GM18868 (cell line): ENCODE results near the gene C1orf87.

ENCODE experiments used
- ATAC-seq: cut with Tn5 transposase; IDR thresholded peaks from one replicate; pipeline ENCODE4 v1.9.1; 2021; ENCODE audit warnings: mild to moderate bottlenecking, moderate library complexity; ENCODE audit not compliant: unreplicated experiment

C1orf87 gene, protein sequence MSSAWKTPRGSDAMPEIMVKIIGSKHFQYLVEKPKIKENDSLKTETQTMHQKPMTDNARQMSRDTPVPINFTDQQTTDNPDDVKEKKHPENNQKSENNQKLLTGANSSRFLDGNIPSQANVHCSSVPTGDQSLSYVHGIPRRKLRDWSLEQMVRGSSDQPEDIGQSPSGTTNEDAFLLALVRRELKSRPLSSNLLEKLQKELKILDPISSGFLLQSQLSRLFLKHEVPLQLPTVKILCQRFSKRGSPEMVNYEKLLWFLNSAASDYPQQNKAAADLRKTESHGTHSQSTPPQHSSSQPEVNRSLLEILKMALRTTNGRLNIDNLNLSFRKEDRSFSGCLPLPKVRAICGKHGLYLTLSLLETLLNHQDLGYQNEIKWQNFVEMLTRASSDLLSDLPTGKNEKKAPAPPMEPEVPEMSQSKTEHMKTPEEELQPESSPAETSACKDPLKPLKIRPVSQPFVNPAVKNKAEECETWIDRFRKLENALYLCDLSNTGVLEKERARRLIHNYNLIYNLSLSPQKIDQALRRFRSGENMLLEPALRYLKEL

DNA sequence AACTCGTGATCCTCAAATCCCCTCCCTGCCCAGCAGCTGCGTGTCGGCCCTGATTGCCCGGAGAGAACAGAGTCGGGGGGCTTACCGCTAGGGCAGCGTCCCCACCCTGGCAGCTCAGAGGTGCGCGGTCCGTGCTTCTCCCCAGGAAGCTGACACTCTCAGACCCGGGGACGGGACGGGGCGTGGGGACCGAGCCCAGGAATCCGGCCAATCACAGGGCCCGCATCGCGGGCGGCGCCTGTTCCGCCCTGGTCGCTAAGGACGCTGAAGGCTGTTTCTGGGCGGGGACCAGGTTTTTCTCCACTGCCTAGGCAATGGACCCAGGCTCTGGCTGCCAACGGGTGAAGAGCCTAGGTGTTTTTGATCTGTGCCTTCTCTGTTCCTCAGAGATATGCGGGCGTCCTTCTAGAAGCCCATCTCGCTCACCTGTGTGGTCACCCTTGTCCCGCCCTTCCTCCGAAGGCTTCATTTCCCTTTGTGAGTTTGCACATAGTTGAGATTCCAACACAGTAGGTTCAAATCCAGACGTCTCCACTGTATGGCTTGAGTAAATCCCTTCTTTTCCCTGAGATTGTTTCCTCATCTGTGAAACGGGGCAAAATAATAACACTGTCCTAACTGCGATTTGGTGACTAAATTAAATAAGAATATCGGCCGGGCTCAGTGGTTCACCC is at the start of gene C1orf87:
TSS of gene C1orf87 (minus strand) at position 166 of the 674 bp plus-strand sequence. CDS start 1,127 bp downstream, outside the sequence.
- no peak for ATAC-seq

DNA sequence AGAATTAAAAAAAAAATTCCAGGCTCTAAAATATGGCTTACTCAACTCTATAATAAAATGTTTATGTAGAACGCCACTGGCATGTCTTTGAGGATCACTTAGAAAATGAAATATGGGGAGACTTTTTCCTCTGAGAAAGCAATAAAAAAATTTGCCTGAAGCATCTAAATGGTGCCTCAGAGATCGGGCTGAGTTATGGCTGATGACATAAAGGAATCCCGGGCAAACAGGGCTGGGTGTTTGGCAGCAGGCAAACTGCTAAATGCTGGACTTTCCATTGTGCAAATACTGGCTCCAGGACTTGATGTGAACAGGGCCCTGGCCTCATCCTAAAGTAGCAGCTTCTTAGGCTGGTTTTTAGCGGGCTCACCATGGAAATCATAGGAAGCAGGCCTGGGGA is 44.5 kb upstream of the C1orf87 start:
- ATAC-seq, result no peak

- no peak for ATAC-seq
These were observed 41.3 kb upstream of the C1orf87 start for GRCh38 chr1:60114745-60115318.

GRCh38 chr1:60113596-60113995 is 40.0 kb upstream of the C1orf87 start:
- no peak for ATAC-seq

- no peak for ATAC-seq
These were observed 39.5 kb upstream of the C1orf87 start for GRCh38 chr1:60113028-60113427.

GRCh38 chr1:60111716-60112115 is 38.1 kb upstream of the C1orf87 start:
- no peak for ATAC-seq

DNA sequence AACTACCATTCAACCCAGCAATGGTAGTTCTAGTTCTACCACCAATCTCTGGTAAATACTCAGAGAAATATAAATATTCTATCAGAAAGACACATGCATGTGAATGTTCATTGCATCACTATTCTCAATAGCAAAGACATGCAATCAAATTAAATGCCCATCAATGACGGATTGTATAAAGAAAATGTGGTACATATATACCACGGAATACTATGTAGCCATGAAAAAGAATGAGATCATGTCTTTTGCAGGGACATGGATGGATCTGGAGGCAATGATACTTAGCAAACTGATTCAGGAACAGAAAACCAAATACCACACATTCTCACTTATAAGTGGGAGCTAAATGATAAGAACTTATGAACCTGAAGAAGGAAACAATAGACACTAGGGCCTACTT is 37.5 kb upstream of the C1orf87 start:
- no peak for ATAC-seq

DNA sequence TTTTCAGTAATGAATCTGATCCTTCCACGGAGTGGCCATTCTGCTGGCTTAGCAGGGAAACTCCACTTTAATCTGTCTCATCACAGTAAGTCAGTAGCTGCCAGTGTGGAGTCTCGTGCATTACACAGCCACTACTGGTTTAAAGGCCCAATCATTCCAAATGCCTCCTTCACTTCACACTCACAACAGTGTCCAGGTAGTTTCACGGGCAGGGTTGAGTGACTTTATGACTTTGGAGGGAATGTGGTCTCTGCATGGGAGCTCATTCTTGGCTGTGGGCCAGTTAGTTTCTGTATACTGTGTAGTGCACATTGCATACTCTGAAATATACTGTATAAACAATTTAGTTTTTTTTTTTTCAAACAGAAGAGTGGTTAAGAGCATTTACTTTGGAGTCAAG is 34.6 kb upstream of the C1orf87 start:
- no peak for ATAC-seq

DNA sequence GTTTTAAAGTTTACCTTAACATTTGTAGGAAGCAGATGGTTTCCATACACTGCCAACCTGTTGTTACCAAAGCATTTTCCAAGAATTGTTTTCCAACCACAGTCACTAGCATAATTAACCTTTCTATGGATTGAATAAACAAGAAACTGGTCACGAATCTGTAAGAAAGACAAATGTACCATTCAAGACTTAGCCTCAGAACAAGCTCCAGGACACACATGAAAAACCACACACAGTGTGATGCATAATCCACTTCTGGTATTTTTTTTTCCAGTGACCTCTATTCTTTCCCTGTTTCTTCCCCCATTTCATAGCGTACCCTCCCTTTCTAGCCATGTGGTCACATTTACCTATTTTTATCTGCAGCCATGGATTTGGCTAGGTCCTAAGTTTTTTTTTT is 29.6 kb upstream of the C1orf87 start:
- no peak for ATAC-seq

DNA sequence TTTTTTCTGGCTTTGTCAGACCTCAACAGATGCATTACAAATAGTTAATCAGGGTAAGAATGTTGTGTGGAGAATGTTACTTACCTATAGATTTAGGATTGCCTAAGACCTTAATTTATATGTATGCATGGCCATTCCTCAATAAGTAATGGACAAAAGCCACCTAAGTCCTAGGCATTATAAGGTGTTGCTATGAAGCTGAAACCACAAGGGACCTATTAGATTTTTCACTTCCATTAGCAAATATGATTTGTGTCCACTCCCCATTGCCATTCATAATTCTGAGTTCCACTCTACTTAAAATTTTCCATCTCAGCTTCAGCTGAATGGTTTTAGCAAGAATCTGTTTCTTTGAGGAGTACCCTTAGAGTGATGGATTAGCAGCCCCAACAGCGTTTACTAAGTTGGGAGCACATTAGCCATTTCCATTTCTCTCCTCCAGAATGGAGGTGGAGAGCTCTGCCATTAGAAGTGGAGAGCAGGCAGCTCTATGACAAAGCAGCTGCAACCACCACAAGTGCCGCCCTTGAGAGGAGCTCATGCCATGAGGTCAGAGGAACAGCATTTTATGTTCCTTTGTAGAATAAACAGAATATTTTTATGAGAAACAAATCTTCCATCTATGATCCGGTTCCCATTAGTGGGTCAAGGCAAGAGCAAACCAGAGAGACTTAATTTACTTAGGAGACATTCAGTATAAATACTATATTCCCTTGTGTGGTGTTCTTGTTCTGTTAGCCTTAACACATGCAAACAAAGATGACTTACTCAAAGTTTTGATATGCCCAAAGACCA is 28.9 kb upstream of the C1orf87 start:
- no peak for ATAC-seq

- no peak for ATAC-seq
These were observed 27.9 kb upstream of the C1orf87 start for GRCh38 chr1:60101516-60101915.

- no peak for ATAC-seq
These were observed 17.7 kb upstream of the C1orf87 start for GRCh38 chr1:60091195-60091715.

- ATAC-seq, result no peak
These were observed 17.1 kb upstream of the C1orf87 start for GRCh38 chr1:60090655-60091054.

GRCh38 chr1:60088620-60089155 is 15.1 kb upstream of the C1orf87 start:
- ATAC-seq, result no peak

DNA sequence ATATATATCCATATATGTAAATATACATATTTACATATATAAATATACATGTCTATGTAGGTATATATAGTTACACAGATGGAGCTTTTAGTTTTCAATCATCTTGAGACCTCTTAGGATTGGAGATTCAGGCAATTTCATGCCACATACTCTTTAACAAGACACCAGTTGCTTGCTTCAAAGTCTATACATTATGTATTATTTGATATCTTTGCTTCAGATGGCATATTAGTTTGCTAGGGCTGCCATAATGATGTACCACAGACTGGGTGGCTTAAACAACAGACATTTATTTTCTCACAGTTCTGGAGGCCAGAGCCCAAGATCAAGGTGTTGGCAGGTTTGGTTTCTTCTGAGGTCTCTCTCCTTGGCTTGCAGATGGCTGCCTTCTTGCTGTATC is 14.1 kb upstream of the C1orf87 start:
- no peak for ATAC-seq

GRCh38 chr1:60078182-60078581 is 4.6 kb upstream of the C1orf87 start:
- ATAC-seq, result no peak

DNA sequence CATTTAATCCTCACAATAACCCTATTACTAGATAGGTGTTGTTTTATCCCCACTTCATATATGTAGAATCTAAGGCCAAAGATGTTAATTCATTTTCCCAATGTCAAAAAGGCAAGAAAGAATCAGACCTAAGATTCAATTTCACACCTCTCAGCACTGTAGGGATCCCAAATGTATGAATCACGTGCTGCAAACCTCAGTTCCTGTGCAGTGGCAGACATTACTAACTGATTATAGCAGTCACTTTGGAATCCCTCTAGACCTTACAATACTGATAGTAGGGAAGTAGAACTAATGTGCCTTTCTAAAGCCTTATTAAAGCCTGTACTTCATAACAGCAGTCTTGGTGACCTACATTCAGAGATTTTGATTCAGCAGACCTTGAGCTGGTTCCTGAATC is 2.3 kb downstream of the C1orf87 start:
- no peak for ATAC-seq

DNA sequence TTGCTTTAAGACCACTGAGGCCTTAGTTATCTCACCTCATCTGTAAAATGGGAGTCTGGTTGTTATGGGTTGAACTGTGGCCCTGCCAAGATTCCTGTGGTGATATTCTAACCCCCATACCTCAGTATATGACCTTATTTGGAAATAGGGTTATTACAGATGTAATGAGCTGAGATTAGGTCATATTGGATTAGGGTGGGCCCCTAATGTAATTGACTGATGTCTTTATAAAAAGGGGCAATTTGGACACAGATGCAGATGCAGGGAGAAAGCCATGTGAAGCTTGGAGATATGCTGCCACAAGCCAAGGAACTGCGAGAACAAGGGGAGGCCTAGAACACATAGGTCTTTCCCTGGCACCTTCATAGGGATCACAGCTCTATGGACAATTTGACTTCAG is 3.9 kb downstream of the C1orf87 start:
- ATAC-seq, result no peak

- no peak for ATAC-seq
These were observed 5.1 kb downstream of the C1orf87 start for GRCh38 chr1:60068393-60069045.

DNA sequence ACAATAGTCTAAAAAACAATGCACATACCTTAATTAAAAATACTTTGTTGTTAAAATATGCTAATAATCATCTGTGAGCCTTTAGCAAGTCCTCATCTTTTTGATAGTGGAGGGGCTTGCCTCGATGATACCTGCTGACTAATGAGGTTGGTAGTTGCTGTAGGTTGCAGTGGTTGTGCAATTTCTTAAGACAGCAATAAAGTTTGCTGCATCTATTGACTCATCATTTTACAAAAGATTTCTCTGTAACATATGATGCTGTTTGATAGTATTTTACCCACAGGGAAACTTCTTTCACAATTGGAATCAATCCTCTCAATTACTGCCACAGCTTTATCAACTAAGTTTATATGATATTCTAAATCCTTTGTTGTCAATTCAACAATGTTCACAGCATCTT is 7.6 kb downstream of the C1orf87 start:
- ATAC-seq, result no peak
